ENCODE measurements around the gene CCNJ.

DNA sequence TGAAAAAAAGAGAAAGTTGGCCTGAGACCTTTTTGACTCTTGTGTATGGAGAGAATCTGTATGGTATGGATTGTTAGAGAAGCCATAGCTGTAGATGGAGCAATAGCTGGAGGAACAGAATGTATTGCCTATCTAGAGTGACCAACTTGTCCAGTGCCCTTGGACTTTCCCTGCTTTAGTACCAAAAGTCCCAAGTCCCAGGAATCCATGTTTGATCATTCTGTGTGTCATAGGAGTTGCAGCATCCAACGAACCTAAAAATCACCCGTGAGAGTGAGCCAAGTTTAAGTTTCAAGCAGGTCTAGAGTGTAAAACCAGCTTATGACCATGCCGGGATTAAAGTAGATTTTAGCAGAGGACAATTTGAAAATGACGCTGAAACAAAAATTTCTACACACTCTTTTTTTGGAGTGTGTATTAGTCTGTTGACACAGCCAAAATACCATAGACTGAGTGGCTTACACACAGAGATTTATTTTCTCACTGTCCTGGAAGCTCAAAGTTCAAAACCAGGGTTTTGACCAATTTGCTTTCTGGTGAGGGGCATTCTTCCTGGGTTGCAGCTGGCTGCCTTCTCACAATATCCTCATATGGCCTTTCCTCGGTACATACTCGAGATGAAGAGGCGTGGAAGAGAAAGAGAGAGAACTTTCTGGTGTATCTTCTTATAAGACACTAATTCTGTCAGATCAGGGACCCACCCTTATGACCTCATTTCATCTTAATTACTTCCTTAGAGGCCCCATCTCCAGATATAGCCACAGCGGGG lies 49.8 kb downstream of the CCNJ start:
- TF ChIP-seq, protein P1, sequence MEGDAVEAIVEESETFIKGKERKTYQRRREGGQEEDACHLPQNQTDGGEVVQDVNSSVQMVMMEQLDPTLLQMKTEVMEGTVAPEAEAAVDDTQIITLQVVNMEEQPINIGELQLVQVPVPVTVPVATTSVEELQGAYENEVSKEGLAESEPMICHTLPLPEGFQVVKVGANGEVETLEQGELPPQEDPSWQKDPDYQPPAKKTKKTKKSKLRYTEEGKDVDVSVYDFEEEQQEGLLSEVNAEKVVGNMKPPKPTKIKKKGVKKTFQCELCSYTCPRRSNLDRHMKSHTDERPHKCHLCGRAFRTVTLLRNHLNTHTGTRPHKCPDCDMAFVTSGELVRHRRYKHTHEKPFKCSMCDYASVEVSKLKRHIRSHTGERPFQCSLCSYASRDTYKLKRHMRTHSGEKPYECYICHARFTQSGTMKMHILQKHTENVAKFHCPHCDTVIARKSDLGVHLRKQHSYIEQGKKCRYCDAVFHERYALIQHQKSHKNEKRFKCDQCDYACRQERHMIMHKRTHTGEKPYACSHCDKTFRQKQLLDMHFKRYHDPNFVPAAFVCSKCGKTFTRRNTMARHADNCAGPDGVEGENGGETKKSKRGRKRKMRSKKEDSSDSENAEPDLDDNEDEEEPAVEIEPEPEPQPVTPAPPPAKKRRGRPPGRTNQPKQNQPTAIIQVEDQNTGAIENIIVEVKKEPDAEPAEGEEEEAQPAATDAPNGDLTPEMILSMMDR (IDR thresholded peaks at IDR 0.05) = no peak
- no peak for TF ChIP-seq POLR2A (IDR thresholded peaks at IDR 0.05)
